ENCODE data around the gene PARVB. TPM values are rescaled to one million over a fixed set of nuclear protein-coding genes. Genes with fewer than 3 reads are reported as not detected.

The PARVB gene
- total and polyA plus RNA-seq, 2 donors (not counting 3 experiments of a cell fraction or from before 2014, with no cell fraction given) = 155 to 162 TPM

- no peak overlapping the region for H3K9ac ChIP-seq (replicated peaks; ENCODE audit: extremely low read depth, insufficient read depth, low read length)
- no TSS peak for BruUV-seq (replicated peaks)
- ChIA-PET CTCF (interaction anchor here (1.3 kb wide), 2 partner anchors 13 to 526 kb away, joined by 3 read pairs; no protein-coding TSS in a partner anchor), POLR2A (no interaction called here)
- H4K20me1 ChIP-seq (replicated peaks; ENCODE audit: control insufficient read depth, extremely low read depth, insufficient read depth, low read length) = no peaks in the 10 kb centered on the region
- intact Hi-C loops (cut with micrococcal nuclease) (no loop called here), dilution Hi-C loops (cut with MboI; ENCODE audit: extremely low pct_ligation_motif_present, low sequenced_read_pairs) (no loop called here)
- FAIRE-seq = no peak
- no peak overlapping the region for H2AFZ ChIP-seq (ENCODE audit: low read depth, low read length)
- peaks cover 10 to 33% of the 10 kb centered on the region in 2 experiments for H3K36me3 ChIP-seq (ENCODE audit: control insufficient read depth in 2 of 2, extremely low read depth in 1 of 2, insufficient read depth in 2 of 2, low read length in 2 of 2)
- H3K4me3 ChIP-seq (replicated peaks in 1 of 3; ENCODE audit: insufficient read depth in 1 of 3, low read depth in 1 of 3, low read length in 3 of 3) = no peak overlapping the region
- DNase-seq (ENCODE audit: low read depth, low spot score) = no peak
- no peaks in the 10 kb centered on the region for H3K9me1 ChIP-seq (replicated peaks; ENCODE audit: control insufficient read depth, extremely low read depth, insufficient read depth, low read length)
- no peak for TF ChIP-seq MAX (IDR thresholded peaks at IDR 0.05; ENCODE audit: insufficient read depth, insufficient read length)
- TF ChIP-seq POLR2AphosphoS5 (IDR thresholded peaks at IDR 0.05; ENCODE audit: insufficient read depth, low read depth, low read length) = no peak
- no peaks in the 10 kb centered on the region for H3K9me3 ChIP-seq (replicated peaks; ENCODE audit: control insufficient read depth, insufficient read depth, low read length)
- no peaks in the 10 kb centered on the region for H3K79me2 ChIP-seq (ENCODE audit: control insufficient read depth, insufficient read depth, low read length)
- H3K4me2 ChIP-seq (ENCODE audit: insufficient read depth, low read length) = no peak overlapping the region
- no peaks in the 10 kb centered on the region for H3K4me1 ChIP-seq (ENCODE audit: control insufficient read depth, extremely low read depth, insufficient read depth, low read length)
- no peaks in the 10 kb centered on the region for H3K27me3 ChIP-seq (ENCODE audit: control insufficient read depth in 2 of 2, insufficient read depth in 2 of 2, low read length in 2 of 2)
- H3K27ac ChIP-seq (ENCODE audit: insufficient read depth, low read depth, low read length) = no peak overlapping the region
Observed at GRCh38 chr22:44099696-44100095, 75.6 kb downstream of the PARVB start.

DNA sequence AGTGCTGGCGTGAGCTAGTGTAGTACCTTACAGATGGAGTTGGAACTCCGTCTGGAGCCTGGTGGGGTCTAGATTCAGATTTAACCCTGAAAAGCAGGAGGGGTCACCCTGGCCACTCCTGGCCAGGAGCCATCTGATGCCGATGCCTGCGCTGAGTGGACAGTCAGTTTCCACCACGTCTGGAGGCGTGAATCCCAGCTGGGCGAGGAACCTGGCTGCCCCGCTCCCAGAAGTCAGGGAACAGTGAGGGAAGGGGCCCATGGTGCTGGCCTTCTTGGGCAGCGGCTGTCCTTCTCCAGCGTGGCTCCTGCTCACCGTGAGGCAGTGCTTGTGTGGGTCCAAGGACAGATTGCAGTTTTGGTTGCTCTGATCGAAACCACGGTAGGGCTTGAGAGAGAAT, 76.3 kb downstream of the PARVB start:
- Histone ChIP-seq H3K4me3 (replicated peaks in 1 of 3; ENCODE audit: insufficient read depth in 1 of 3, low read depth in 1 of 3, low read length in 3 of 3) (no peak overlapping the region), H2AFZ (ENCODE audit: low read depth, low read length) (no peak overlapping the region), H3K9me1 (replicated peaks; ENCODE audit: control insufficient read depth, extremely low read depth, insufficient read depth, low read length) (no peaks in the 10 kb centered on the region), H3K4me1 (ENCODE audit: control insufficient read depth, extremely low read depth, insufficient read depth, low read length) (no peaks in the 10 kb centered on the region), H3K9me3 (replicated peaks; ENCODE audit: control insufficient read depth, insufficient read depth, low read length) (no peaks in the 10 kb centered on the region), H3K4me2 (ENCODE audit: insufficient read depth, low read length) (no peak overlapping the region), H3K79me2 (ENCODE audit: control insufficient read depth, insufficient read depth, low read length) (no peaks in the 10 kb centered on the region), H4K20me1 (replicated peaks; ENCODE audit: control insufficient read depth, extremely low read depth, insufficient read depth, low read length) (no peaks in the 10 kb centered on the region), H3K27ac (ENCODE audit: insufficient read depth, low read depth, low read length) (no peak overlapping the region), H3K36me3 (ENCODE audit: control insufficient read depth in 2 of 2, extremely low read depth in 1 of 2, insufficient read depth in 2 of 2, low read length in 2 of 2) (peaks cover 10 to 36% of the 10 kb centered on the region in 2 experiments), H3K27me3 (ENCODE audit: control insufficient read depth in 2 of 2, insufficient read depth in 2 of 2, low read length in 2 of 2) (no peaks in the 10 kb centered on the region), H3K9ac (replicated peaks; ENCODE audit: extremely low read depth, insufficient read depth, low read length) (no peak overlapping the region)
- FAIRE-seq (no peak), DNase-seq (ENCODE audit: low read depth, low spot score) (no peak)
- no TSS peak for BruUV-seq (replicated peaks)
- POLR2A ChIA-PET = no interaction called here
- dilution Hi-C loops (cut with MboI; ENCODE audit: extremely low pct_ligation_motif_present, low sequenced_read_pairs) = no loop called here
- TF ChIP-seq MAX (IDR thresholded peaks at IDR 0.05; ENCODE audit: insufficient read depth, insufficient read length) = no peak
- TF ChIP-seq FOS (IDR thresholded peaks at IDR 0.05; ENCODE audit: borderline replicate concordance, insufficient read depth, low read length) = no peak
- no peak for TF ChIP-seq GATA2 (IDR thresholded peaks at IDR 0.05; ENCODE audit: insufficient read depth, insufficient read length, low read depth, low read length)
- no peak for TF ChIP-seq JUN (IDR thresholded peaks at IDR 0.05; ENCODE audit: borderline replicate concordance, insufficient read depth, insufficient read length, low read depth)
- TF ChIP-seq MYC (IDR thresholded peaks at IDR 0.05; ENCODE audit: low read depth, low read length) = no peak
- TF ChIP-seq POLR2AphosphoS5 (IDR thresholded peaks at IDR 0.05; ENCODE audit: insufficient read depth, low read depth, low read length) = no peak
- TF ChIP-seq, protein P1, sequence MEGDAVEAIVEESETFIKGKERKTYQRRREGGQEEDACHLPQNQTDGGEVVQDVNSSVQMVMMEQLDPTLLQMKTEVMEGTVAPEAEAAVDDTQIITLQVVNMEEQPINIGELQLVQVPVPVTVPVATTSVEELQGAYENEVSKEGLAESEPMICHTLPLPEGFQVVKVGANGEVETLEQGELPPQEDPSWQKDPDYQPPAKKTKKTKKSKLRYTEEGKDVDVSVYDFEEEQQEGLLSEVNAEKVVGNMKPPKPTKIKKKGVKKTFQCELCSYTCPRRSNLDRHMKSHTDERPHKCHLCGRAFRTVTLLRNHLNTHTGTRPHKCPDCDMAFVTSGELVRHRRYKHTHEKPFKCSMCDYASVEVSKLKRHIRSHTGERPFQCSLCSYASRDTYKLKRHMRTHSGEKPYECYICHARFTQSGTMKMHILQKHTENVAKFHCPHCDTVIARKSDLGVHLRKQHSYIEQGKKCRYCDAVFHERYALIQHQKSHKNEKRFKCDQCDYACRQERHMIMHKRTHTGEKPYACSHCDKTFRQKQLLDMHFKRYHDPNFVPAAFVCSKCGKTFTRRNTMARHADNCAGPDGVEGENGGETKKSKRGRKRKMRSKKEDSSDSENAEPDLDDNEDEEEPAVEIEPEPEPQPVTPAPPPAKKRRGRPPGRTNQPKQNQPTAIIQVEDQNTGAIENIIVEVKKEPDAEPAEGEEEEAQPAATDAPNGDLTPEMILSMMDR (IDR thresholded peaks at IDR 0.05; ENCODE audit: extremely low read depth in 1 of 2, insufficient read depth in 1 of 2, low read depth in 1 of 2, low read length in 2 of 2) = no peak
- no peak for TF ChIP-seq POLR2A (IDR thresholded peaks at IDR 0.05; ENCODE audit: low read depth, low read length)
- no peak for TF ChIP-seq EZH2 (IDR thresholded peaks at IDR 0.05; ENCODE audit: borderline replicate concordance, low read depth, low read length, severe bottlenecking)
- CTCF ChIA-PET = interaction anchor here (1.2 to 1.3 kb wide), 3 partner anchors 14 to 525 kb away, joined by 3 read pairs; no protein-coding TSS in a partner anchor
- intact Hi-C loops (cut with micrococcal nuclease) = no loop called here

Data from endothelial cell of umbilical vein (primary cell).